HCT116 (cell line): ENCODE data around the gene PTPN20. TPM values are rescaled to one million over a fixed set of nuclear protein-coding genes. Genes with fewer than 3 reads are reported as not detected.
"Not testable (repeated sequence)": the region's sequence is repeated elsewhere in the genome, so short reads cannot be mapped to it uniquely, and the experiment has no call there.

Experiments
- ATAC-seq: fragments of 200-7000 bp; cut with Tn5 transposase; 2 replicates; pipeline ENCODE4 v1.9.1; 2020; ENCODE audit warnings: mild to moderate bottlenecking, moderate library complexity
- BruUV-seq: library from RNA; stranded (reverse); fragments of 400-500 nt; replicated peaks from 2 replicates; lab custom pipeline; 2021; lab: Mats Ljungman, UMichigan
- CTCF ChIA-PET: fragments of 300-600 bp; sonication (Branson Sonifier 250); formaldehyde crosslinking; loops from one replicate; lab custom pipeline; 2021; ENCODE audit warnings: antibody characterized with exemption; lab: Charles Lee
- POLR2A ChIA-PET: fragments of 300-600, 350-600 bp; sonication (Branson Sonifier 250); formaldehyde crosslinking; loops from one replicate; lab custom pipeline; 2021; ENCODE audit warnings: antibody characterized with exemption; lab: Charles Lee
- RAD21 ChIA-PET, 2 experiments: fragments of 300-600 bp; sonication (Branson Sonifier 250); formaldehyde crosslinking; loops; one replicate each; lab custom pipeline; 2023; ENCODE audit warnings: low total read pairs in 2 of 2; ENCODE audit not compliant: uncharacterized antibody in 2 of 2, unreplicated experiment in 2 of 2, low non-redundant PET in 1 of 2; lab: Charles Lee
- DNase-seq: peaks from one replicate; pipeline ENCODE4 v3.0.0-alpha.2; 2010; ENCODE audit warnings: low read depth, low spot score
- H2AFZ ChIP-seq: fragments of 200-600 bp; shearing (Covaris generic), sonication (generic); 2 replicates; pipeline ENCODE4 v1.6.1; 2017; ENCODE audit warnings: low read depth, mixed run types, mixed read lengths, antibody characterized with exemption, low read length; ENCODE audit not compliant: poor library complexity, severe bottlenecking
- H3K27ac ChIP-seq: 2 replicates; pipeline ENCODE4 v1.5.1; 2012; ENCODE audit warnings: low read depth, low read length
- H3K27me3 ChIP-seq: fragments of 200-600 bp; sonication (generic); 2 replicates; pipeline ENCODE4 v1.6.1; 2016; ENCODE audit warnings: mixed run types, low read length, mixed read lengths; ENCODE audit not compliant: insufficient read depth
- H3K36me3 ChIP-seq, 2 experiments: fragments of 200-500 bp in 1 of 2; fragments of 200-600 bp in 1 of 2; sonication (Bioruptor generic) in 1 of 2; sonication (generic) in 1 of 2; 2 replicates each; pipeline versions ENCODE4 v1.5.1 to v1.6.1; 2014 to 2016; ENCODE audit warnings: low read length in 2 of 2, inconsistent platforms in 1 of 2, mixed read lengths in 1 of 2, mixed run types in 1 of 2; ENCODE audit not compliant: insufficient read depth in 2 of 2, control insufficient read depth in 1 of 2
- H3K4me1 ChIP-seq, 2 experiments: fragments of 200-600 bp in 1 of 2; sonication (generic) in 1 of 2; 2 replicates each; pipeline versions ENCODE4 v1.5.1 to v1.6.1; 2012 to 2017; ENCODE audit warnings: low read length in 2 of 2, inconsistent platforms in 1 of 2, mild to moderate bottlenecking in 1 of 2, mixed read lengths in 1 of 2, mixed run types in 1 of 2, moderate library complexity in 1 of 2; ENCODE audit not compliant: insufficient read depth in 2 of 2, control insufficient read depth in 1 of 2
- H3K4me2 ChIP-seq: fragments of 200-600 bp; sonication (generic); 2 replicates; pipeline ENCODE4 v1.6.1; 2017; ENCODE audit warnings: mixed run types, low read length, mixed read lengths
- H3K4me3 ChIP-seq, 2 experiments: fragments of 200-600 bp in 1 of 2; sonication (generic) in 1 of 2; replicated peaks in 1 of 2; 2 replicates each; pipeline ENCODE4 v1.5.1; 2011 to 2016; ENCODE audit warnings: low read length in 2 of 2, control low read depth in 1 of 2, low read depth in 1 of 2, mild to moderate bottlenecking in 1 of 2, mixed read lengths in 1 of 2, mixed run types in 1 of 2
- H3K79me2 ChIP-seq: fragments of 200-600 bp; sonication (generic); 2 replicates; pipeline ENCODE4 v1.6.1; 2017; ENCODE audit warnings: mild to moderate bottlenecking, mixed run types, low read length, moderate library complexity, mixed read lengths; ENCODE audit not compliant: insufficient read depth
- H3K9ac ChIP-seq: fragments of 200-600 bp; sonication (generic); 2 replicates; pipeline ENCODE4 v1.6.1; 2016; ENCODE audit warnings: low read length, mixed read lengths
- H3K9me2 ChIP-seq: fragments of 200-600 bp; sonication (generic), shearing (Covaris generic); 2 replicates; pipeline ENCODE4 v1.6.1; 2017; ENCODE audit warnings: mixed run types, mild to moderate bottlenecking, moderate library complexity; ENCODE audit not compliant: insufficient read depth
- H3K9me3 ChIP-seq, 2 experiments: fragments of 200-500 bp in 1 of 2; fragments of 200-600 bp in 1 of 2; sonication (Bioruptor generic) in 1 of 2; sonication (generic) in 1 of 2; 2 replicates each; pipeline ENCODE4 v1.6.1; 2014 to 2017; ENCODE audit warnings: low read length in 2 of 2, mixed read lengths in 2 of 2, inconsistent platforms in 1 of 2, low read depth in 1 of 2, mild to moderate bottlenecking in 1 of 2, mixed run types in 1 of 2, moderate library complexity in 1 of 2; ENCODE audit not compliant: control insufficient read depth in 1 of 2, insufficient read depth in 1 of 2
- H4K20me1 ChIP-seq: fragments of 200-600 bp; sonication (generic), shearing (Covaris generic); 2 replicates; pipeline ENCODE4 v1.6.1; 2017; ENCODE audit warnings: mixed run types, mild to moderate bottlenecking, moderate library complexity; ENCODE audit not compliant: insufficient read depth
- intact Hi-C: fragments of 100-400 bp; cut with micrococcal nuclease; formaldehyde crosslinking; loops from 2 replicates; pipeline ENCODE4 v1.10.0; 2022
- total RNA-seq: library from RNA; stranded (reverse); gene quantifications from one replicate; pipeline ENCODE4 v1.2.1, GENCODE V29; 2021; ENCODE audit not compliant: unreplicated experiment

The PTPN20 gene
- total RNA-seq, 1 experiment from 2014 or later, result not detected

- ATAC-seq, H3K4me1 ChIP-seq: not testable (repeated sequence)
Observed at GRCh38 chr10:46907185-46908117, 3.8 kb upstream of the PTPN20 start.

GRCh38 chr10:46922498-46922897, 11.3 kb downstream of the PTPN20 start:
- CTCF ChIA-PET, H4K20me1 ChIP-seq, BruUV-seq, H3K27ac ChIP-seq, H3K4me1 ChIP-seq, H3K9ac ChIP-seq, H3K4me2 ChIP-seq, H3K9me2 ChIP-seq, H3K27me3 ChIP-seq, intact Hi-C loops, H3K4me3 ChIP-seq, ATAC-seq, H3K36me3 ChIP-seq, H3K79me2 ChIP-seq, POLR2A ChIA-PET, RAD21 ChIA-PET, H2AFZ ChIP-seq, DNase-seq, H3K9me3 ChIP-seq: not testable (repeated sequence)

More at GRCh38 chr10:46907185-46908117, 3.8 kb upstream of the PTPN20 start:
- RAD21 ChIA-PET, H3K27ac ChIP-seq, H3K4me3 ChIP-seq, POLR2A ChIA-PET, H3K79me2 ChIP-seq, BruUV-seq, H3K27me3 ChIP-seq, intact Hi-C loops, H3K4me2 ChIP-seq, H3K9me3 ChIP-seq, H3K9me2 ChIP-seq, H4K20me1 ChIP-seq, CTCF ChIA-PET, H3K36me3 ChIP-seq, DNase-seq, H3K9ac ChIP-seq, H2AFZ ChIP-seq: not testable (repeated sequence)

GRCh38 chr10:46925156-46925555, 13.9 kb downstream of the PTPN20 start:
- H3K27ac ChIP-seq, H3K9me2 ChIP-seq, H3K79me2 ChIP-seq, intact Hi-C loops, H3K9ac ChIP-seq, BruUV-seq, CTCF ChIA-PET, ATAC-seq, H3K27me3 ChIP-seq, POLR2A ChIA-PET, H4K20me1 ChIP-seq, H3K36me3 ChIP-seq, H3K4me1 ChIP-seq, RAD21 ChIA-PET, H3K9me3 ChIP-seq, H2AFZ ChIP-seq, H3K4me2 ChIP-seq, DNase-seq, H3K4me3 ChIP-seq: not testable (repeated sequence)
